Measurements from ENCODE around the gene BTBD6.

DNA sequence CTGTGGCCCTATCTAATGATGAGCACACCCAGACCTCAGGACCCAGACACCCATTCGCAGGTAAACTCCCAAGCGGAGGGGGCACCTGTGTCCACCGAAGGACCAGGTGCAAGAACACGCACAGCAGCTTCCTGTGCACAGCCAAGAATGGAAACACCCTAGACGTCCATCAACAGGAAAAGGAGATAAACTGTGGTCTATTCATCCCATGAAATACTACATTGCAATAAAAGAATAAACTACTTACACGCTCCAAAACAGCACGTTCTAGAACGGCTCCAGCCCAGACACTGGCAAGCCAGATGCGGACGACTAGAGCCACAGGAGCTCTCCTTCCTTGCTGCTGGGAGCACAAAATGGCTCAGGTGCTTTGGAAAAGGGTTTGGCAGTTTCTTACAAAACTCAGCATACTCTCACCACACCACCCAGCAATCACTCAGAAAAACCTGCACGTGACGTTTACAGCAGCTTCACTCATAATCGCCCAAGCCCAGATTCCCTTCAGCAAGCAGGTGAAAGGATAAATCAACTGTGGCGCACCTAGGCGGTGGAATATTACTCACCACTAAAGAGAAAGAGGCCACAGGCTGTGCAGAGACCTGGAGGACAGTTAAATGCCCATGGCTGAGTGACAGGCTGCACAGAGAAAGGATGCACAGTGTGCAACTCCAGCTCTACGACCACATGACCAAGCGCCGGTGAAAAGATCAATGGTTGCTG is 31.5 kb downstream of the BTBD6 start:
- TF ChIP-seq POLR2A (IDR thresholded peaks at IDR 0.05; ENCODE audit: low read depth, low read length) (no peak), POLR2AphosphoS5 (IDR thresholded peaks at IDR 0.05; ENCODE audit: low read depth, low read length) (no peak), TAF1 (IDR thresholded peaks at IDR 0.05; ENCODE audit: low read depth, low read length) (no peak), PAX5 (IDR thresholded peaks at IDR 0.05; ENCODE audit: insufficient read depth, low read length, severe bottlenecking) (no peak), SPI1 (IDR thresholded peaks at IDR 0.05; ENCODE audit: low read depth, low read length) (no peak)

Measured in GM12891 (cell line).